HG03521 (cell line): ENCODE data around the gene KRT14.
"Not testable (repeated sequence)": the region's sequence is repeated elsewhere in the genome, so short reads cannot be mapped to it uniquely, and the experiment has no call there.

Source experiments
- ATAC-seq: cut with Tn5 transposase; IDR thresholded peaks from one replicate; pipeline ENCODE4 v1.9.1; 2021; ENCODE audit warnings: mild to moderate bottlenecking, moderate library complexity; ENCODE audit not compliant: unreplicated experiment

The KRT14 gene

DNA sequence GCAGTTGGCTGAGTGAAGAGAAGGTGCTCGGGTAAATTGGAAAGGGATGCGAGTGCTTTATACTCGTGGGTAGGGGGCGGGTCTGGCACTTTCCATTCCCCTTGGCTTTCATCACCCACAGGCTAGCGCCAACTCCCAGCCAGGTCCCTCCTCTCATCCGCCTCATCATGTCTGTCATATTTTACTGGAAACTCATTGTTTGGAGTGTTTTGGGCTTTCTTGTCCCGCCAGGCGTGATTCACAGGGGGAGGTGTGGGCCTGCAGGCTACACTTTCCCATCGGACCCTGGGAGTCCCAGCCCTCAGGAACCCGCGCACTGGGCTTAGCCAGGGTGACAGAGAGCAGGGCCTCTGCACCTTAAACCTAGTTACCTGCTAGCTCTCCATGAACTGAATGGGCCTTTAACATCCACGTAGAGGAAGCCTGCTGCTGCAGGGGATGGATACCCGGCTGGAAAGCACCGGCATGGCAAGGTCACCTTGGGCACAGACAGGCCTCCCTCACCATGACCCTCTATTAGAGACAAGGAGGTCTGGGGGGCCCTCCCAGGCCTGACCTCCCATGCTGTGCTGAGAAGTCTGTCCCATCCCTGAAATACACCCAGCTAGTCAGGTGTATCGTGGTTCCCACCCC, at the start of gene KRT14:
TSS of gene KRT14 (minus strand) at position 33 of the 633 bp plus-strand sequence. CDS start 61 bp downstream, outside the sequence.
- no peak for ATAC-seq

DNA sequence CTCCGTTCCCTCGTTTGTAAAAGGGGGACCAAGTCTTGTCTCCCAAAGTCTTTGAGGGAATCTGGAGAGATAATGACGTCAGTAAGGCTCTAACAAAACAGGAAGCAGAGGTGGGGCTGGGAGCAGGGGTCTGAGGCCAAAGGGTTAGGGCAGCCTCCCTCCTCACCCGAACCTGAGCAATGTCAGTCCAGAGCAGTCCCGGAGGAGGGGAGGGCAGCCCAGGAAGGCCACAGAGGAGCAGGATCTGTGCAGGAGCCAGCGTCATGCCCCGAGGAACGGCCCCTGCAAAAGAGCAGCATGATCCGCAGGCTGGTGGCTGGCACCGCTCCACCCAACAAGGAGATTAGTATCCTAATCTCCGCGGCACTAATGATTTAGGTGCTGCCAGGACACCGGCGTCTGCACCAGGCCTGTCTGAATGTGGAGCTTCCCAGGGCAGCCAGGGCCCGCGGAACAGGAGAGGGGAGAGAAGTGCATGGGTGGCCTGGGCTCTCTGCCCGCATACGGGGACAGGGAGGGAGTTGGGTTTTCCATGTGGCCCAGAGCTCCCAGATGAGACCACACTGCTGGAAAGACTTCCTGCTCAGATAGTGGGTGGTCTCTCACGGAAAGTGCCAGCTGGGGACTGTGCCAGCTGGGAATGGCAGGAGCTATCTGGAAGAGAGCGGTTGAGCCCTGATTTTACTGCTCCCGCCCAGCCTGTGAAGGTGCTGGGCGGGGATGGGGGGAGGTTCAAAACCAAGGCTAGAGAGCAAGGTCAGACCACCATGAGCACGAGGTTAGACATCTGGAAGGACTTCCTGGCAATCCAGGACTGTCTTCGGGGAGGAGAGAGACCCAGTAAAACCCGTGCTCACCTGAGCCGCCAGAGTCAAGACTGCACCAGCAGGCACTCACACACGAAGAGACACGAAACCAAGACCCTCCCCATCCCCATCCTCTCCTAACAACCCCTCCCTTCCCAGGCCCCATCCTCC, 48.7 kb upstream of the KRT14 start:
- no peak for ATAC-seq

DNA sequence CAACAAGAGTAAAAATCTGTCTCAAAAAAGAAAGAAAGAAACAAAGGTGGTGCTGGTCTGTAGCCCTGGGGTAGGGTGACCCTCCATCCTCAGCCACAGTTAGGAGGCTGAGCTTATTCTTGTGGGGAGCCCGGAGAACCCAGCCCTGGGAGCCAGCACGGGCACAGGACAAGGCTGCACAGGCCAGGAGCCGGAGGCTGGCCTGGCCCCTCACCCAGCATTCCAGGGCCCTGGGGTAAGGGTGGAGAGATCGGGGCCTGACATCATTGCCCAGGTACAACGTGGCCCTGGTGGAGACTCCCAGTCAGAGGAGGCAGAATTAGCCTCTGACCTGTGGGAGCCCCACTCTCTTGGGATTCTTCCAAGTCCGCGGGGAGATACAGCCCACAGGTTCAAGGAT, 47.9 kb upstream of the KRT14 start:
- ATAC-seq = no peak

DNA sequence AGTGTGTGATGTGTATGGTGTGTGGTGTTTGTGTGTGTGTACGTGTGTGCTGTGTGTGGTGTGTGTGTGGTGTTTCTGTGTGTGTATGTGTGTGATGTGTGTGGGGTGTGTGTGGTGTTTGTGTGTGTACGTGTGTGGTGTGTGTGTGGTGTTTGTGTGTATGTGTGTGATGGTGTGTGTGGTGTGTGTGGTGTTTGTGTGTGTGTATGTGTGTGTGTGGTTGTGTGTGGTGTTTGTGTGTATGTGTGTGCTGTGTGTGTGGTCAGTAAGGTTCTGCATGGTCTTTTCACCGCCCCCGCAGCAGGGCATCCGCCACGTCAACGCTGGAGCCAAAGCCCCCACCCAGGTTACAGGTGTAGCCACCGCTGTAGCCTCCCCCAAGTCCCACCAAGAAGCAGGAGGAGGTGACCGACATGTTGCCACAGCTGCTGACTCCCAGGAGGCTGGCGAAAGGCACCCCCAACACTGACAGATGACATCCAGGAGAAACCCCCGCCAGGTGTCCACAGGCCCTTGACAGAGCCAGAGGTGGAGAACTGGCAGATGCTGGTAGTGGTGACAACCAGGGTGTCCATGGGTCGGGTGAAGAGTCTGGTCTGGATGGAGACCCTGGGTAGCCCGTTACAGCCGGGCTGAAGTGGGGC, 47.0 kb upstream of the KRT14 start:
- ATAC-seq = no peak

DNA sequence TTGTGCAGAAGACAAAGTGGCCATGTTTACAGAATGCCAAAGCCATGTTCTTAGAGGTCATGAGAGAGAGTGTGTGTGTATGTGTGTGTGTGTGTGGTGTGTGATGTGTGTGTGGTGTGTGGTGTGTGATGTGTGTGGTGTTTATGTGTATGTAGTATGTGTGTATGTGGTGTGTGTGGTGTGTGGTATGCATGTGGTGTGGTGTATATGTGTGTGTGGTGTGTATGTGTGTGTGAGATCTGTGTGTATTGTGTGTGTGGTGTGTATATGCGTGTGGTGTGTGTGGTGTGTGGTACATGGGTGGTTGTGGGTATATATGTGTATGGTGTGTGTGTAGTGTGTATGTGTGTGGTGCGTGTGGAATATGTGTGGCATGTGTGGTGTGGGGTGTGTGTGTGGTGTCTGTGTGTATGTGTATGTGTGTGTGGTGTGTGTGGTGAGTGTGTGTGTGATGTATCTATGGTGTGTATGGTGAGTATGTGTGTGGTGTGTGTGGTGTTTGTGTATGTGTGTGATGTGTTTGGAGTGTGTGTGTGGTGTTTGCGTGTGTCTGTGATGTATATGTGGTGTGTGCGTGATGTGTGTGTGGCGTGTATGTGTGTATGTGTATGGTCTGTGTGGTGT, 45.9 kb upstream of the KRT14 start:
- no peak for ATAC-seq

DNA sequence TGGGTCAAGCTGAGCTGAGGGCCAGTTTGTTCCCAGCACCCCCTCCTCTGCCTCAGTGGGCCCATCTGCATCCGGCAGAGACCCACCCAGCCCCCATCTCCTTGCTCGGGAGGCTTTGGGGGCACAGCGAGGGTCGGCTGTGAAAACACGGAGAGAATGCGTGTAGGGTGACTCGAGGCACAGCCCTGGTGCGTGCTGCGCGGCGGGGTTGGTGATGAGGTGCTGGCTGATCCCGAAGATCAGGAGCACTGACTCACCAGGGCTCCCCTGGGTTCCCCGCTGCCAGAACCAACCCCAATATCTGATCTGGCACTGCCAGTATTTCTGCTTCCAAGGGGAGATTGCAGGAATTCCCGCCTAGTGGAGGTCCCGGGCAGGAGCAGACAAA, 45.2 kb upstream of the KRT14 start:
- no peak for ATAC-seq

DNA sequence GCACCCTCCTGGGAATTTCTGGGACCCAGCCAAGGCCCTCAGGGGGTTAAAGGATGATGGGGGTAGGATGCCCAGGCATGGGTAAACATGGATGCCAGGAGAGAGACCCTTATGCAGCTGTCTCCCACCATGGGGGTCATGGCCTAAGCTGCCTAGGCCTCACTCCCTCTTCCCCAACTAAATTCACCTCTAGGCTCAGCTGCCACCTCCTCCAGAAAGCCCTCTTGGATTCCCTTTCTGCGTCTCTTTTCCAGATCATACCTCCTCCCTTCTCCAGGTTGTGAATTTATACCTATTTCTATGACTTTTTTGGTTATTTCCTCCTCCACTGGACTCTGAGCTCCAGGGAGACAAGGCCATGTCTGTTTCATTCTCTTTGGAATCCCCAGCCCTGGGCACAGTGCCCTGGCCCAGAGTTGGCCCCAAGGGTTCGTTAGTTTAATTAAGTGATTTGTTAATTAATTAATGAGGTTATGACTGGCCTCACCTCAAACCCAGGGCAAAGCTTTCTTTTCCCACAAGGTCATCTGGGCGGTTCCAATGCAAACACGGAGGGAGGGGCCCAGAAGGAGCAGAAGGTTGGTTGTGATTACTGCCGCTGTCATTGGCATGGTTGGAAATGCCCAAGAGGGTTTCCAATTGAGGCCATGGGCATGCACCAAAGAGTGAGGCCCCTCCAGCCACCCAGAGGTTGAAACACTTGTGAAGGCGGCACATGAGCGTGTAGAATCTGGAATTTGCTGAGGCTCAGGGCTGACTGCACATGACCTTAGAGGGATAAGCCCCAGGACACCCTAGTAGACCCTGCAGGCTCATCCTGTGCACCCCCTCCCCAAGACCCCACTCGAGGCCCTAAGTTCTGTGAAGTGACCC, 44.6 kb upstream of the KRT14 start:
- ATAC-seq = no peak

DNA sequence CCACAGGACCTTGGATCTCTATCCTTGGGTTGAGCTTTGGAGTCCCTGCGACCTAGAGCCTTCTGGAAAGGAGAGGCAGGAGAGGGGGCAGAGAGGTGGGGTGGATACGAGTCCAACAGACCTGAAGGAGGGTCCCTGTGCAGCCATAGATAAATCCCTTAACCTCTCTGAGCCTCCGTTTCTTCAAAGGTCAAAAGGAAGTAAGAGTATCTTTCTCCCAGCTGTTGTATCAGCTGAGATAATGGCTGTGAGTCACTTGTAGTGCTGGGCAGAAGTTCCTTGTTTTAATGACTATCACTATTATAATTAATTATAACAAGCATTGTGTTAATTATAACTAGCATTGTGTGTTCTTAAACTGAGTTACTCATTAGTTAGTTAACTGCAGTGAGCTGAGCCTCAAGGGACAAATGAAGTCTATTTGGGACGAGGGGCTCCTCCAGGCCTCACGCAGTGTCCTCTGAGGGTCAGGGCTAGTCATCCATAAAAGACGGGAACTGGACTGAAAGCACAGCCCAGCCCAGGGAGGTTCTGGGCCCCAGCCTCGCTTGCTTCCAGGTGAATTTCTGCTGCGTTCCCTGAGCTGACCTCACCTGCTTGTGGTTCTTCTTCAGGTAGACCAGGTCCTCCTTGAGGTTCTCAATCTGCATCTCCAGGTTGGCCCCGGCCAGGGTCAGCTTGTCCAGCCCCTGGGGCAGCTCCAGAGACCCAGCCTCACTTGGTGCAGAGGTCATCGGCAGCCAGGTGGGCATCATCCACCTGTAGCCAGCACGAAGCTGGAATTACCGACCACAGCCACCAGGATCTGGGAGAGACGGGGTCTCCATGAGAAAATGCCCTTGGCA, 43.4 kb upstream of the KRT14 start:
- ATAC-seq = no peak

DNA sequence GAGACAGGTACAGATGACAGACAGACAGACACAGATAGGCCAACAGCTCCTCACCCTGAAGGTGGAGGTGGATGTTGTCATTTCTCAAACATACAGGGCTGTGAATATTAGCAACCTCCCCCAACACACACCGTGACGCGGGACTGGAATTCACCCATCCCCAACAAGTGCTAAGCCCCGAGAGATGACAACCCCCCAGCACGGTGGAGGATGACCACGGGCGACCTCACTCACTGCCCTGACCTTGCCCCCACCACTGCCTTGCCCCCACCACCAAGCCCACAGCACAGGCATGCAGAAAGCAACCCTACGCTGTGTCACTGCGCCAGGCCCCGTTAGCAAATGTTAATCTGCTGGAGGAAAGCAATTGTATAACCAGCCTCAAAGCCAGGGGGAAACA, 42.6 kb upstream of the KRT14 start:
- no peak for ATAC-seq

DNA sequence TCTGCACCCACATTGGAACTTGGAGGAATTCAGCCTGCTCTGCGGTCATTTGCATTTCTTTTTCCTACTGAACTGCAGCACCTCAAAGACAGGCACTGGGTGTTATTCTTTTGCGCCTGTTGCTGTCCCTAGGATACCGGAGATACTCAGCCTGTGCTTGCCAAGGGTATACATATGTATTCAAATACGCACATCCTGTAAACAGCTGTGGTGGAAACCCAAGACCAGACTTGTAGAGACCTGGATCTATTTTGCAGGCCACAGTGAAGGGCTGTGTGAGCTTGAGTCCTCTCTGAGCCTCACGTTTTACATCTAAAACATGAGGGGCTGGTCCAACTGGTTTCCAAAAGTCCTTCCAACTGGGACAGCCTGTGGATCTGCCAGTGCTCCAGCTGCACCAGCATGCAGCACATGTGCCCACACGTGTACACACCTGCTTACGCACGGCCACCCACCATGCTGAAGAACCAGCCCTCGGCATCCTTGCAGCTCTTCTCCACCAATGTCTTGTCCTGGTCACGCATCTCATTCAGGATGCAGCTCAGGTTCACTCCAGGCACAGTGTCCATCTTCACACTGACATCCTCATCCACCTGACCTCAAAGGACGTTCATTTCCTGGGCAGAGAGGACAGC, 42.0 kb upstream of the KRT14 start:
- not testable (repeated sequence) for ATAC-seq

DNA sequence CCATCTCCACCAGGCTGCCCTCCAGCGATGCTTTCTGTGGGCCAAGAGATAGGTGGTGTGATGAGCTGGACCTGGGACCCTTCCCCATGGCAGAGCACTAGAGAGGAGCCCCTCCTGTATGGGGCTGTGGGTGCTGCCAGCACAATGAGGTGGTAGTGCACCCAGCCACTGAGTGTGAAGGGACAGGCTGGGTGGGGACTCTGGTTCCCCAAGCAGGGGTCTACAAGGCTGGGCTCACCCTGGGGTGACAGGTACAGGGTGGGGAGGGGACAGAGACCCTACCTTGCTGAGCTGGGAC, 41.3 kb upstream of the KRT14 start:
- not testable (repeated sequence) for ATAC-seq

DNA sequence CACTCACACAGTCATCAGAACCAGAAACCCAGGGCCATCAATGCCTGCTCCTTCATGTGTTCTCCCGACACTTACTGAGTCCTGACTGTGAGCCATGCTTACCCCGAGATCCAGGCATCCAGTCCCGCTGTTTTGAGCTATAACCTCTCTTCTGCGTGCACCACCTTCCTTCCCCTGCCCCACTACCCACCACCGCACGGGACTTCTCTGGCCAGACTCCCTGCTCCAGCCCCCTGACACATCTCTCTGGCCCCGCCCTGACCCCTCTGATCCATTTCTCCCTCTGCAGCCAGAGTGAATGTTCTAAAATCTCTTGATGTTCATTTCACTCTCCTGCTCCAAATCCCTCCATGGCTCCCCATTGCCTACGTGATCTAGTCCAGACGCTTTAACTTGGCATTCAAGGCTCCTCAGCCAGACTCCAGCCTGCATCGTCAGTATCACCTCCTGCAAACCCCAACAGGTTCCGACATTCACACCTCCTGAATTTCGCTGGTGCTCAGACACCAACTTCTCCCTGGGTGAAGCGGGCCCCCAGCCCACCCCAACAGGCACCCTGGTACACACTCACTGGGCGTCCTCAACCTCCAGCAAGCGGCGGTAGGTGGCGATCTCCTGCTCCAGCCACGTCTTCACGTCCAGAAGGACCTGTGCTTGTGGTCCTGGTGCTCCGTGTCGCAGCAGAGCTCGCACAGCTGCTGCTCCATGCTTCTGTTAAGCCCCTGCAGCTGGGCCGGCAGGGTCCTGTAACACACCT, 40.8 kb upstream of the KRT14 start:
- no peak for ATAC-seq

DNA sequence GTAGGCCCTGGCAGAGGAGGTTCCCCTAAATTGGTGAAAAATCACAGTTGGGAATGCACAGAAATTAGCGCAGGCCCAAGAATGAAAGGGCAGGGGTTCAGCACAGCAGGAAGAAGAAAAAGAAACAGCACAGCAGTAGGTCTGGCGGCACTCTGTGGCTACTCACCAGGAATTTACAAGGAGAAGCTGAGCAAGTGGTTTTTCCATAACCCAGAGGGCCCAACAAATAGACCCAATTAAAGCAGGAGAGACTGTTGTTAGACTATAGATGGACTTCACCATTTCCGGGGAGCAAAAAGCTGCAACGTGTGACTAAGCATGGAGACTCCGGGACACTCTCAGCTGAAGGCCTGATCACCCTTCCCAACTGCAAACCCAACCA, 40.2 kb upstream of the KRT14 start:
- ATAC-seq = not testable (repeated sequence)

DNA sequence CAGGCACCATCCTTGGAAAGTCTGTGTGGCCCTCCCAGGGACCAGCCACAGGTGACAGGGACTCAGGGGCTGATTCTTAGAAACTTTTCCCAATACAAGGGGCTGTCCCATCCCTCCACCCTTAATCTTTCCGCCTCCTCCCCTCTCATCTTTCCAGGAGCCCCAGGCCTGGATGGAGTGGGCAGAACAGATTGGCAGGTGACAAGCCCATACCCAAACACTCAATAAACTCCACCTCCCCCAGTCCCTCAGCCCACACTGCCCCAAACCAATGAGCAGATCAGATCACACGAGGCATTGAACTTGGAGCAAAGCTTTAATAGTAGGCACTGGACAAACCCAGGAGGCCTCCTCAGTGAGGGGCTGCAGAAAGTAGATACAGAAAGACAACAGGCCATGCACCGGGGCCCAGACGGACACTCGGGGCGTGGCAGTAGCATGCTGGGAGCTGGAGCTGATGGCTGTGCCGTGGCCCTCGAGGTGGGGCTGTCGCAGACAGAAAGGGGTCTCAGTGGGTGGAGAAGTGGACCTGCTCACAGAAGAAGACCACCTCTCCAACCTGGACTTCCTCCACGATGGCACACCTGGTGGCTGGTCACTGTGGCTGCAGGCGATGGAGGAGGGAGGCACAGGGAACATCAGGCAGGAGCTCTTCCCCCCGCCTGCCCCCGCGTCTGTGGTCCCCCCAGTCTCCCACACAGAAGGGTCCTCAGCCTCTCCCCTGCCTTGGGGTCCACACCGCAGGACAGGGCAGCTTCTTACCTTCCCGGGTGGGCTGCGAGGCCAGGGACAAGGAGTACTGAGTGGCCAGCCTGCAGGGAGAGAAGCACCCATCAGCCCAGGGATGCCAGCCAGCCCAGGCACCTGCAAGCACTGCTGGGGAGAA, 39.6 kb upstream of the KRT14 start:
- ATAC-seq = not testable (repeated sequence)

DNA sequence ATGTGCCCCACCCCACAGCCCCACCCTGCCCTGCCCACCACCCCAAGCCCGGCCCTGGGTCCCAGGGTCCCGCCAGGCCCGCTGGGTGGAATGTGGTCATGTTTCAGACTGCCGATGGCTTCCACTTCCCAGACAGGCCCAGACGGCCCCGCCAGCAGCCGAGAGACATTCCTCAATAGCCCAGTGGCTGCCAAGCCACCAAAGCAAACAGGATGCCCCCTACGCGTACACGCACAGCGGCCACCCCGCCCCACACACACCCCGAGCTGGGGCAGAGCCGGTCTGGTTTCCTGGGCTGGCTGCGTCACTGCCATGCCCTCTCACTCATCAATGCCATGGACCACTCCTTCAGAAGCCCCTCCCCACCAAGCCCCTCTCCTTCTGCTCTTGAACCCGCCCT, 38.9 kb upstream of the KRT14 start:
- ATAC-seq = no peak

DNA sequence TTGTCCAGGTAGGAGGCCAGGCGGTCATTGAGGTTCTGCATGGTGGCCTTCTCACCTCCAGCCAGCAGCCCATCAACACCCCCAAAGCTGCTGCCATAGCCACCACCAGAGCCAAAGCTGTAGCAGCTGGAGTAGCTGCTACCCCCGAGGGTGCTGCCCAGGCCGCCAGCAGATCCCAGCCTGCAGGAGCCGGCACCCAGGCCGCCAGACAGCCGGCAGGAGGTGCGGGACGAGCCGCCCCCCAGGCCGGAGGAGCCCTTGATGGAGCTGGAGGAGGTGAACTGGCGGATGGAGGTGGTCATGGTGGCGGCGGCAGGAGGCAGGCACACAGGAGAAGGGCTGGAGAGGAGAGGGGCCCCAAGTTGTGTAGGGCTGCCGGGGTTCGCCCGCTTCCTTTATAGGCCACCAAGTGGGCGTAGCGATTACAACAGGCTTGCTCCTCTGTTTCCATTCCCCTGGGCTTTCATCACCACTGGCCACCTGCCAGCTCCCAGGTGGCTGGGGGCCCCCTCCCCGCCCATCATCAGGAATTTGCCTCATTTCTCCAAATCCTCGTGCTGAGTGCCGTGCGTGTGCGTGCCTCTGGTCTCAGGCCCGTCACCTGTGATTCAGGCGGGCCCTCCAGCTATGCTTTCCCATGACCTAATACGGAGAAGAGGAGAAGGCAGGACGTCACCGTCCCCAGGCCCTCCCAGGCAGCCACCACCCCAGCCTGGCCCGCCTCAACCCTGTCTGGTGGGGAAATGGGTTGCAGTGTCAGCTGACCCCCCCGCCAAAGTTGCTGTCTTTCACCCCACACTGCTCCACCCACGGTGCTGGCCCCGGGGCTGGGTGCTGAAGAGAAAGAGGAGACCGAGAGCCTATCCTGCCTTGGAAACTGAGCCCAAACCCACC, 37.8 kb upstream of the KRT14 start, which contains the start of gene KRT17:
TSS of gene KRT17 (minus strand) at position 368 of the 894 bp plus-strand sequence. CDS start at position 302, 66 bp downstream.
- ATAC-seq = no peak
